ENCODE measurements around the gene TMEM54.

TMEM54 gene

GRCh38 chr1:32900956-32901822 lies at the start of gene TMEM54:
Gene TMEM54, minus strand, starts transcription at chr1:32901389. Its CDS starts 151 bp downstream, at chr1:32901238.
- DNase-seq (ENCODE audit: low read depth in 1 of 2, low spot score in 1 of 2), result no peak

- DNase-seq (ENCODE audit: low read depth in 1 of 2, low spot score in 1 of 2), result no peak
Observed at GRCh38 chr1:32949519-32949918, 48.3 kb upstream of the TMEM54 start.

GRCh38 chr1:32948905-32949304 lies 47.7 kb upstream of the TMEM54 start:
- DNase-seq (ENCODE audit: low read depth in 1 of 2, low spot score in 1 of 2), result no peak

- no peak for DNase-seq (ENCODE audit: low read depth in 1 of 2, low spot score in 1 of 2)
Observed at GRCh38 chr1:32948390-32948722, 47.2 kb upstream of the TMEM54 start.

- DNase-seq (ENCODE audit: low read depth in 1 of 2, low spot score in 1 of 2), result no peak
Observed at GRCh38 chr1:32947669-32948389, 46.6 kb upstream of the TMEM54 start.

- no peak for DNase-seq (ENCODE audit: low read depth in 1 of 2, low spot score in 1 of 2)
Observed at GRCh38 chr1:32946413-32946812, 45.2 kb upstream of the TMEM54 start.

GRCh38 chr1:32944180-32944579 lies 43.0 kb upstream of the TMEM54 start:
- no peak for DNase-seq (ENCODE audit: low read depth in 1 of 2, low spot score in 1 of 2)

GRCh38 chr1:32939655-32940371 lies 38.6 kb upstream of the TMEM54 start:
- no peak for DNase-seq (ENCODE audit: low read depth in 1 of 2, low spot score in 1 of 2)

GRCh38 chr1:32937061-32937460 lies 35.9 kb upstream of the TMEM54 start:
- no peak for DNase-seq (ENCODE audit: low read depth in 1 of 2, low spot score in 1 of 2)

- DNase-seq (ENCODE audit: low read depth in 1 of 2, low spot score in 1 of 2), result no peak
Observed at GRCh38 chr1:32934535-32934934, 33.3 kb upstream of the TMEM54 start.

GRCh38 chr1:32933742-32934322 lies 32.6 kb upstream of the TMEM54 start:
- DNase-seq (ENCODE audit: low read depth in 1 of 2, low spot score in 1 of 2), result no peak

GRCh38 chr1:32931760-32932159 lies 30.6 kb upstream of the TMEM54 start:
- DNase-seq (ENCODE audit: low read depth in 1 of 2, low spot score in 1 of 2), result no peak

GRCh38 chr1:32929366-32929765 lies 28.2 kb upstream of the TMEM54 start:
- DNase-seq (ENCODE audit: low read depth in 1 of 2, low spot score in 1 of 2), result no peak

GRCh38 chr1:32928715-32929114 lies 27.5 kb upstream of the TMEM54 start:
- DNase-seq (ENCODE audit: low read depth in 1 of 2, low spot score in 1 of 2), result no peak

- no peak for DNase-seq (ENCODE audit: low read depth in 1 of 2, low spot score in 1 of 2)
Observed at GRCh38 chr1:32928285-32928684, 27.1 kb upstream of the TMEM54 start.

GRCh38 chr1:32927441-32927840 lies 26.3 kb upstream of the TMEM54 start:
- no peak for DNase-seq (ENCODE audit: low read depth in 1 of 2, low spot score in 1 of 2)

- DNase-seq (ENCODE audit: low read depth in 1 of 2, low spot score in 1 of 2), result no peak
Observed at GRCh38 chr1:32926562-32926961, 25.4 kb upstream of the TMEM54 start.

- no peak for DNase-seq (ENCODE audit: low read depth in 1 of 2, low spot score in 1 of 2)
Observed at GRCh38 chr1:32925403-32926162, 24.4 kb upstream of the TMEM54 start.

- DNase-seq (ENCODE audit: low read depth in 1 of 2, low spot score in 1 of 2), result no peak
Observed at GRCh38 chr1:32924881-32925344, 23.7 kb upstream of the TMEM54 start.

GRCh38 chr1:32920833-32921232 lies 19.6 kb upstream of the TMEM54 start:
- DNase-seq (ENCODE audit: low read depth in 1 of 2, low spot score in 1 of 2), result no peak

All from activated T-helper 1 cell treated with anti-CD3 and anti-CD28 coated beads, Interleukin-2, amount 50 U/mL, for 16 hours (primary cell).